ENCODE data around the gene LAMA2. TPM values are rescaled to one million over a fixed set of nuclear protein-coding genes. Genes with fewer than 3 reads are reported as not detected.

Gene LAMA2
- total RNA-seq, 4 donors from 2014 or later, result 203 to 339 (median 275) TPM

DNA sequence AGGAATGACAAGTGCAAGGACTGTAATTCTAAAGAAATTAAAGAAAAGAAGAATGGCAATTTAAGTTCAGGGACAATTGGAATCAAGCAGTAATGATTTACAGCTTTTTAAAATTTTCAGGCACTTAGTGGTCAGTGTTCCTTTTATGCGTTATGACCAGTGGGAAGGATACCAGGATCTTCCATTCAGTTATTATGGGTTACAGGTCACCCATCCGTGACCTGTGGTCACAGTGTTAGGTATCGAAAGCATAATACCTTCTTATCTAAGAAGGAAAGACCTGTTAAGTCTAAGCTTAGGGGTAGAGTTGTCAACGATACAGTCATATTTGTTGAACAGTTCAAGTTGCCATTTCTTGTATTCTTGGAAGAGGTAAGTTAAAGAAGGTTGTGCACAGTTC, 253.8 kb downstream of the LAMA2 start:
- H3K4me1 ChIP-seq, result peaks cover 6 to 92% (median 39%) of the 10 kb centered on the region in 4 donors
- 92 to 96% methylated on average over 4 of the region's 4 CpGs for WGBS, 2 donors
- TF ChIP-seq EP300 (IDR thresholded peaks at IDR 0.05) (no peak), POLR2A (IDR thresholded peaks at IDR 0.05) (no peak), CTCF (IDR thresholded peaks at IDR 0.05) (no peak)

DNA sequence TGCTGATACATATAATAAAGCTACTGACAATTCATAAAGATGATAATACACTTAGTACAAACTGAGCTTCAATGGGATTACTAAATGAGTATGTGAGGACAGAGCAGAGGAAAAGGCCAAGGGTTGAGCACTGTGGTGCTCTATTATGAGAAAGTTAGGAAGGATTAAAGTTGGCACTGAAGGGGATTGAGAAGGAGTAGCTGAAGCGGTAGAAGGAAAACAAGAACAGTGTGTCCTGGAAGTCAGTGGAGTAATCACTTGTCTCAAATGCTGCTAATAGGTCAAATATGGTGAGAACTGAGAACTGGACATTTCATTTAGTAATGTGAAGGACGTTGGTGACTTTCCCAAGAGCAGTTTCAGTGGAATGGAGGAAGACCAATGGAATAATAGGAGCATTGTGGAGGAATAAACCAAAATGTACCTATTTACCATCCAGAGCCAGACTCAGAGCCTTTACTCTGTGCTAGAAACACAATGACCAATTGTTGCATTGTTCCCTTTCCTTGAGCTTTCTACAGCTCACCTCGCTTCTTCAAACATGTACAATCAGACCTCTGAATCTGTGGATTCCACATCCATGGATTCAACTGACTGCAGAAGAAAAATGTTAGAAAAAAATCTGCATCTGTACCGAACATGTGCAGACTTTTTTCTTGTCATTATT, 255.9 kb downstream of the LAMA2 start:
- Histone ChIP-seq H3K9me3 (no peaks in the 10 kb centered on the region), H3K36me3 (peaks cover 0 to under 1% (median 0%) of the 10 kb centered on the region in 3 donors), H3K4me3 (no peak overlapping the region), H3K27me3 (no peaks in the 10 kb centered on the region), H3K4me1 (peaks cover 6 to 72% (median 28%) of the 10 kb centered on the region in 4 donors), H3K27ac (peak overlapping the region; percentile 64 to 92 (median 76))
- DNase-seq (ENCODE audit: low spot score in 2 of 2), result peak in 1 of 2 donors; percentile 50
- peak in 1 of 2 donors; percentile 97 for TF ChIP-seq EP300 (IDR thresholded peaks at IDR 0.05)
- no peak for TF ChIP-seq CTCF (IDR thresholded peaks at IDR 0.05)
- WGBS, 2 donors, result 41 to 45% methylated on average over 4 of the region's 4 CpGs

More for the DNA sequence above, 253.8 kb downstream of the LAMA2 start:
- Histone ChIP-seq H3K9me3 (no peaks in the 10 kb centered on the region), H3K36me3 (no peaks in the 10 kb centered on the region), H3K27ac (peak overlapping the region in 2 of 4 donors; percentile 86 to 92), H3K27me3 (no peaks in the 10 kb centered on the region), H3K4me3 (no peak overlapping the region)
- no peak for DNase-seq (ENCODE audit: low spot score in 2 of 2)

DNA sequence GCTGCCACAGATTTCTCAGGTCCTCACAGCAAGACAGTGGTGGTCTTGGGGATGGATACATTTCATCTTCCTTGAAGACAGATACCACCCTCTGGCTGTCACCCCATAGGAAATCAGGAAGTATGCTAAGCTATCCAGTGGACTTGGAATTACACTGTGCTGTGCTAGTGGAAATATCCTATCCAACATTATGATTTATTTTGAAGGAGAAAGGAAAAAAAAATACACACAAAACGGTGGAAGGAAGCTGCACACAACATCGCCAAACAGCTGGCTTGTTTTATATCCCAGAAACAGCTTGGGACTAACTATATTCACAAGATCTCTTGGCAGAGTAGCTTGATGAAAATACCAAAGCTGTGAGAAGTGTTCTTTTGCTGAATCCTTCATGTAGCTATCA, 257.6 kb downstream of the LAMA2 start:
- Histone ChIP-seq H3K9me3 (no peaks in the 10 kb centered on the region), H3K36me3 (peaks cover 0 to 14% (median 0%) of the 10 kb centered on the region in 3 donors), H3K27ac (peak overlapping the region; percentile 64 to 92 (median 76)), H3K4me3 (no peak overlapping the region), H3K4me1 (peaks cover 6 to 55% (median 17%) of the 10 kb centered on the region in 4 donors), H3K27me3 (no peaks in the 10 kb centered on the region)
- TF ChIP-seq POLR2A (IDR thresholded peaks at IDR 0.05) (no peak), EP300 (IDR thresholded peaks at IDR 0.05) (peak in 1 of 2 donors; percentile 70), CTCF (IDR thresholded peaks at IDR 0.05) (no peak)
- 16 to 31% methylated on average over 2 of the region's 2 CpGs for WGBS, 2 donors
- no peak for DNase-seq (ENCODE audit: low spot score in 2 of 2)

DNA sequence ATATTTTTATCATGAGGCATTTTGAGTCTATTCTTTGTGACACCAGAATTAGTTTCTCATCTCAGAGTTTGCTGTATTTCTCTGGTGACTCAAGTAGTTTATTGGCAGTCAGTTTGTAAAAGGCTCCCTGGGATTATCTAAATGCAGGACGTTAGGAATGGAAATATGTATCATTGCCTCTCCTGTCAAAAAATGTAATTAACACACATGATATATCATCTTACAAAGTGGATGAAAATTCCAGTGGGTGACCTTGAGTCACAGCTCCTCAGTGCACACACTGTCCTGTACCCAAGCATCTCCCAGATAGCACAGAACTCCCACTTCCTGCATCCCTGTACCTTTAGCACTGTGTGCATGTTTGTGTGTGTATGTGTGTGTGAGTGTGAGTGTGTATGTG, 258.6 kb downstream of the LAMA2 start:
- TF ChIP-seq EP300 (IDR thresholded peaks at IDR 0.05) (no peak), CTCF (IDR thresholded peaks at IDR 0.05) (no peak), POLR2A (IDR thresholded peaks at IDR 0.05) (no peak)
- Histone ChIP-seq H3K27ac (peak overlapping the region in 3 of 4 donors; percentile 64 to 92 (median 86)), H3K9me3 (no peaks in the 10 kb centered on the region), H3K36me3 (peaks cover 0 to 14% (median 0%) of the 10 kb centered on the region in 3 donors), H3K27me3 (no peaks in the 10 kb centered on the region), H3K4me3 (no peak overlapping the region), H3K4me1 (peaks cover 6 to 47% (median 17%) of the 10 kb centered on the region in 4 donors)
- WGBS, 2 donors, result 22 to 25% methylated on average over 1 of the region's 1 CpG
- DNase-seq (ENCODE audit: low spot score in 2 of 2), result no peak

GRCh38 chr6:129146902-129147301, 264.0 kb downstream of the LAMA2 start:
- no peak overlapping the region for H3K4me3 ChIP-seq
- H3K36me3 ChIP-seq, result peaks cover 0 to 66% (median 0%) of the 10 kb centered on the region in 3 donors
- no peaks in the 10 kb centered on the region for H3K4me1 ChIP-seq
- peak overlapping the region in 1 of 4 donors; percentile 24 for H3K27ac ChIP-seq
- no peak for DNase-seq (ENCODE audit: low spot score in 2 of 2)
- H3K27me3 ChIP-seq, result no peaks in the 10 kb centered on the region
- no peak for TF ChIP-seq POLR2A (IDR thresholded peaks at IDR 0.05)
- TF ChIP-seq EP300 (IDR thresholded peaks at IDR 0.05), result no peak
- TF ChIP-seq CTCF (IDR thresholded peaks at IDR 0.05), result no peak
- H3K9me3 ChIP-seq, result no peaks in the 10 kb centered on the region
- 75 to 86% methylated on average over 3 of the region's 3 CpGs for WGBS, 2 donors
